H1 (cell line): Measurements from ENCODE around the gene FADS3. TPM values are rescaled to one million over a fixed set of nuclear protein-coding genes. Genes with fewer than 3 reads are reported as not detected.

Experiments
- BCL11A ChIP-seq, 2 experiments: IDR thresholded peaks; one replicate each; pipeline ENCODE4 v1.6.1; 2011; ENCODE audit warnings: low read depth in 2 of 2, low read length in 2 of 2, mild to moderate bottlenecking in 2 of 2
- CREB1 ChIP-seq: IDR thresholded peaks from 2 replicates; pipeline ENCODE4 v1.6.1; 2012; ENCODE audit warnings: inconsistent platforms
- FOSL1 ChIP-seq: IDR thresholded peaks from 2 replicates; pipeline ENCODE4 v1.6.1; 2011; ENCODE audit warnings: mild to moderate bottlenecking, low read depth, low read length, moderate library complexity; ENCODE audit not compliant: insufficient read depth
- JUN ChIP-seq: IDR thresholded peaks from 2 replicates; pipeline ENCODE4 v1.6.1; 2011; ENCODE audit warnings: low read depth, mild to moderate bottlenecking, improper control_type of control experiment, low read length
- MAFK ChIP-seq: IDR thresholded peaks from 2 replicates; pipeline ENCODE4 v1.6.1; 2012; ENCODE audit warnings: low read depth, mild to moderate bottlenecking, improper control_type of control experiment, low read length
- RXRA ChIP-seq: IDR thresholded peaks from 2 replicates; pipeline ENCODE4 v1.6.1; 2011; ENCODE audit warnings: low read depth, mild to moderate bottlenecking, low read length, moderate library complexity; ENCODE audit not compliant: insufficient read depth
- TEAD4 ChIP-seq: IDR thresholded peaks from 2 replicates; pipeline ENCODE4 v1.6.1; 2012; ENCODE audit warnings: low read depth, low read length, inconsistent platforms, mixed read lengths
- polyA plus RNA-seq, 7 experiments: library from polyadenylated mRNA; depleted of rRNA in 3 of 7; stranded (reverse) in 5 of 7; unstranded in 2 of 7; fragments of >200 nt in 5 of 7; fragments of 200-250 nt in 2 of 7; gene quantifications; 1 replicate in 5 of 7; 2 replicates in 1 of 7; 4 replicates in 1 of 7; pipeline versions ENCODE4 v1.2.1 to v1.2.3, GENCODE V29; 2011 to 2013; ENCODE audit warnings: missing spikeins in 2 of 7, mixed read lengths in 2 of 7
- total RNA-seq: library from RNA; stranded (reverse); fragmentation: NEBNext Ultra II Directional; extraction: Animal tissue kit (Norgen Biotek cat#: 25700); gene quantifications from 2 replicates; pipeline ENCODE4 v1.2.1, GENCODE V29; 2021
- TF ChIP-seq, protein P1 (sequence below): fragments of 300-600 bp; sonication (generic); IDR thresholded peaks from 2 replicates; pipeline ENCODE4 v1.7.1; 2012; ENCODE audit warnings: low read length, moderate library complexity, mild to moderate bottlenecking, inconsistent platforms; ENCODE audit not compliant: insufficient replicate concordance
- TF ChIP-seq, protein P2 (sequence below): IDR thresholded peaks from 2 replicates; pipeline ENCODE4 v1.6.1; 2012; ENCODE audit warnings: low read length, inconsistent platforms

Gene FADS3
- total and polyA plus RNA-seq, 2 of the 8 experiments (the other 6 are each of a cell fraction or from before 2014, with no cell fraction given), result 43.8 to 76.3 TPM

DNA sequence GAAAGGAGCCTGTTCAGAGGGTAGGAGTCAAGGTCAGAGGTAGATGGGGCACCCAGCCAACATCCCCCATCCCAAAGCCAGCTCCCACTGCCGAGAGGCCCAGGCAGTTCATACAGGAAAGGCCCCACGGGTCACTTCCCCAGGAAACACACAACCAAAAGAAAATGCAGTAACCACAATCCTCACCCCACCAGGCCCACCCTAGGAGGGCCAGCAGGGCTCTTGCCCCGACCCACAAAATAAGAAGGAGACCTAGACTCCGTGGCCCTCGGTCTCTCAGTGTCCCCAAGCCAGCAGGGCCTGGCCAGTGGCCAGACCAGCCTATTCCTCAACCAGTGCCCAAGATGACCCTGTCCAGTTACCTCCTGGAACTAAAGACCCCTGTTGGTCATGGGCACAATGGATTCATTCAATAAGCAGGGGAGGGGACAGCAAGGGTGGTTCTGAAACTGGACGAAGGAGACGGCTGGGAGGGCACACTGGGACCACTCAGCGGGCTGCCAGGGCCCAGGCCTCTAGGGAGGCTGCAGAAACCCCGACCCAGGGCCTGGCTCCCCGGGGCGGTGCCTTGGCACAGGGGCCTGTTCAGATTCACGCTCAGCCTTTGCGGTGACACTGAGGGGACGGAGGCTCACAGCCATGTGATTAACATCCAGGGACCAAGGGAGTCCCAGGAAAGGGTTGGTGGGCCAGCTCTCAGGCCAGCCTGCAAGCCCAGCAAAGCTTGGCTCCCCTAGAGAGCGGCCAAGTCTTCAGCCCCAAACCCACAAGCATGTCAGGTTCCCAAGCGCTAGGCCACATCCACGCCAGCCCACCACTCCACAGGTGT lies 20.6 kb upstream of the FADS3 start (continued):
- TF ChIP-seq, protein P1, sequence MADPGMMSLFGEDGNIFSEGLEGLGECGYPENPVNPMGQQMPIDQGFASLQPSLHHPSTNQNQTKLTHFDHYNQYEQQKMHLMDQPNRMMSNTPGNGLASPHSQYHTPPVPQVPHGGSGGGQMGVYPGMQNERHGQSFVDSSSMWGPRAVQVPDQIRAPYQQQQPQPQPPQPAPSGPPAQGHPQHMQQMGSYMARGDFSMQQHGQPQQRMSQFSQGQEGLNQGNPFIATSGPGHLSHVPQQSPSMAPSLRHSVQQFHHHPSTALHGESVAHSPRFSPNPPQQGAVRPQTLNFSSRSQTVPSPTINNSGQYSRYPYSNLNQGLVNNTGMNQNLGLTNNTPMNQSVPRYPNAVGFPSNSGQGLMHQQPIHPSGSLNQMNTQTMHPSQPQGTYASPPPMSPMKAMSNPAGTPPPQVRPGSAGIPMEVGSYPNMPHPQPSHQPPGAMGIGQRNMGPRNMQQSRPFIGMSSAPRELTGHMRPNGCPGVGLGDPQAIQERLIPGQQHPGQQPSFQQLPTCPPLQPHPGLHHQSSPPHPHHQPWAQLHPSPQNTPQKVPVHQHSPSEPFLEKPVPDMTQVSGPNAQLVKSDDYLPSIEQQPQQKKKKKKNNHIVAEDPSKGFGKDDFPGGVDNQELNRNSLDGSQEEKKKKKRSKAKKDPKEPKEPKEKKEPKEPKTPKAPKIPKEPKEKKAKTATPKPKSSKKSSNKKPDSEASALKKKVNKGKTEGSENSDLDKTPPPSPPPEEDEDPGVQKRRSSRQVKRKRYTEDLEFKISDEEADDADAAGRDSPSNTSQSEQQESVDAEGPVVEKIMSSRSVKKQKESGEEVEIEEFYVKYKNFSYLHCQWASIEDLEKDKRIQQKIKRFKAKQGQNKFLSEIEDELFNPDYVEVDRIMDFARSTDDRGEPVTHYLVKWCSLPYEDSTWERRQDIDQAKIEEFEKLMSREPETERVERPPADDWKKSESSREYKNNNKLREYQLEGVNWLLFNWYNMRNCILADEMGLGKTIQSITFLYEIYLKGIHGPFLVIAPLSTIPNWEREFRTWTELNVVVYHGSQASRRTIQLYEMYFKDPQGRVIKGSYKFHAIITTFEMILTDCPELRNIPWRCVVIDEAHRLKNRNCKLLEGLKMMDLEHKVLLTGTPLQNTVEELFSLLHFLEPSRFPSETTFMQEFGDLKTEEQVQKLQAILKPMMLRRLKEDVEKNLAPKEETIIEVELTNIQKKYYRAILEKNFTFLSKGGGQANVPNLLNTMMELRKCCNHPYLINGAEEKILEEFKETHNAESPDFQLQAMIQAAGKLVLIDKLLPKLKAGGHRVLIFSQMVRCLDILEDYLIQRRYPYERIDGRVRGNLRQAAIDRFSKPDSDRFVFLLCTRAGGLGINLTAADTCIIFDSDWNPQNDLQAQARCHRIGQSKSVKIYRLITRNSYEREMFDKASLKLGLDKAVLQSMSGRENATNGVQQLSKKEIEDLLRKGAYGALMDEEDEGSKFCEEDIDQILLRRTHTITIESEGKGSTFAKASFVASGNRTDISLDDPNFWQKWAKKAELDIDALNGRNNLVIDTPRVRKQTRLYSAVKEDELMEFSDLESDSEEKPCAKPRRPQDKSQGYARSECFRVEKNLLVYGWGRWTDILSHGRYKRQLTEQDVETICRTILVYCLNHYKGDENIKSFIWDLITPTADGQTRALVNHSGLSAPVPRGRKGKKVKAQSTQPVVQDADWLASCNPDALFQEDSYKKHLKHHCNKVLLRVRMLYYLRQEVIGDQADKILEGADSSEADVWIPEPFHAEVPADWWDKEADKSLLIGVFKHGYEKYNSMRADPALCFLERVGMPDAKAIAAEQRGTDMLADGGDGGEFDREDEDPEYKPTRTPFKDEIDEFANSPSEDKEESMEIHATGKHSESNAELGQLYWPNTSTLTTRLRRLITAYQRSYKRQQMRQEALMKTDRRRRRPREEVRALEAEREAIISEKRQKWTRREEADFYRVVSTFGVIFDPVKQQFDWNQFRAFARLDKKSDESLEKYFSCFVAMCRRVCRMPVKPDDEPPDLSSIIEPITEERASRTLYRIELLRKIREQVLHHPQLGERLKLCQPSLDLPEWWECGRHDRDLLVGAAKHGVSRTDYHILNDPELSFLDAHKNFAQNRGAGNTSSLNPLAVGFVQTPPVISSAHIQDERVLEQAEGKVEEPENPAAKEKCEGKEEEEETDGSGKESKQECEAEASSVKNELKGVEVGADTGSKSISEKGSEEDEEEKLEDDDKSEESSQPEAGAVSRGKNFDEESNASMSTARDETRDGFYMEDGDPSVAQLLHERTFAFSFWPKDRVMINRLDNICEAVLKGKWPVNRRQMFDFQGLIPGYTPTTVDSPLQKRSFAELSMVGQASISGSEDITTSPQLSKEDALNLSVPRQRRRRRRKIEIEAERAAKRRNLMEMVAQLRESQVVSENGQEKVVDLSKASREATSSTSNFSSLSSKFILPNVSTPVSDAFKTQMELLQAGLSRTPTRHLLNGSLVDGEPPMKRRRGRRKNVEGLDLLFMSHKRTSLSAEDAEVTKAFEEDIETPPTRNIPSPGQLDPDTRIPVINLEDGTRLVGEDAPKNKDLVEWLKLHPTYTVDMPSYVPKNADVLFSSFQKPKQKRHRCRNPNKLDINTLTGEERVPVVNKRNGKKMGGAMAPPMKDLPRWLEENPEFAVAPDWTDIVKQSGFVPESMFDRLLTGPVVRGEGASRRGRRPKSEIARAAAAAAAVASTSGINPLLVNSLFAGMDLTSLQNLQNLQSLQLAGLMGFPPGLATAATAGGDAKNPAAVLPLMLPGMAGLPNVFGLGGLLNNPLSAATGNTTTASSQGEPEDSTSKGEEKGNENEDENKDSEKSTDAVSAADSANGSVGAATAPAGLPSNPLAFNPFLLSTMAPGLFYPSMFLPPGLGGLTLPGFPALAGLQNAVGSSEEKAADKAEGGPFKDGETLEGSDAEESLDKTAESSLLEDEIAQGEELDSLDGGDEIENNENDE, result no peak
- TF ChIP-seq, protein P2, sequence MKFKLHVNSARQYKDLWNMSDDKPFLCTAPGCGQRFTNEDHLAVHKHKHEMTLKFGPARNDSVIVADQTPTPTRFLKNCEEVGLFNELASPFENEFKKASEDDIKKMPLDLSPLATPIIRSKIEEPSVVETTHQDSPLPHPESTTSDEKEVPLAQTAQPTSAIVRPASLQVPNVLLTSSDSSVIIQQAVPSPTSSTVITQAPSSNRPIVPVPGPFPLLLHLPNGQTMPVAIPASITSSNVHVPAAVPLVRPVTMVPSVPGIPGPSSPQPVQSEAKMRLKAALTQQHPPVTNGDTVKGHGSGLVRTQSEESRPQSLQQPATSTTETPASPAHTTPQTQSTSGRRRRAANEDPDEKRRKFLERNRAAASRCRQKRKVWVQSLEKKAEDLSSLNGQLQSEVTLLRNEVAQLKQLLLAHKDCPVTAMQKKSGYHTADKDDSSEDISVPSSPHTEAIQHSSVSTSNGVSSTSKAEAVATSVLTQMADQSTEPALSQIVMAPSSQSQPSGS, result no peak
- TF ChIP-seq CREB1, result no peak
- TF ChIP-seq MAFK, result no peak
- no peak for TF ChIP-seq JUN
- TF ChIP-seq RXRA, result no peak
- no peak for TF ChIP-seq BCL11A (IDR thresholded peaks at IDR 0.05; ENCODE audit: low read depth in 2 of 2, low read length in 2 of 2)
- no peak for TF ChIP-seq TEAD4
- no peak for TF ChIP-seq FOSL1
